GM18520 (cell line): ENCODE measurements around the gene PDZD2.

Experiments used
- ATAC-seq: cut with Tn5 transposase; IDR thresholded peaks from one replicate; pipeline ENCODE4 v1.9.1; 2021; ENCODE audit not compliant: unreplicated experiment

PDZD2 gene

DNA sequence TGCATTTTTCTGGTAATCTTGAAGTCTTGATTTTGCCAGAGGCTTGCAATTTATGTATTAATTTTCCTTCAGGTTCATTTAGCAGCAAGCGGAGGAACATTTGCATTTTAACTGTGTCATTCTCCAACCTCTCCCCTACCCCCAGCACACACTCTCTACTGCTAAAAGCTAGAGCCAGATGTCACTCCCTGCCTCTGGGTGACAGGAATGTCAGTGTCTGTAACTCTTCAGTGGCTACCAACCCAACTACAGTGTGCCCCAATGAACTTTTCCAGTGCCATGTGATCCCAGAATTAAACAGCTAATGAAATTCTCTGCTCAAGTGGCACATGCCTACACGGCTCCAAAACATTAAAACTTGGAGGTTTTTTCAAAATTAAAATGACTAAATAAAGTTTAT, 274.9 kb downstream of the PDZD2 start:
- no peak for ATAC-seq

DNA sequence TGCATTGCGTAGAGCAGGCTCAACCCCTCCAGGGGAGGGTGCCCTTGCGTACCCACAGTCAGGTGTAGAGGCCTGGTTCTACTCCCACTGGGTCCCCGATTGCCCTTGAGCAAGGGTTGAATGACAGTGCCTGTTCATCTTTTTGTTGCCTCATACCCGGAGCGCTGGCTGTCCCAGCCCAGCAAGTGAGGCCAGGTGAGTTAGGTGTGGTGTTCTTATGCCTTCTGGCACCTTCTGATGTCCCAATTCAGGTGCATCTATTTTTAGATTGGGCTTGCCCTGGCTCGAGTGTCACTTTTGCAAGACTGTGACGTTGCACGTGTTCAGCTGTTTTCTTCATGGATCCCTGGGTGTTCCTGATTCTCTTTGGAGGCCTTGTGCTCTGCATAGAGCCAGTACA, 277.4 kb downstream of the PDZD2 start:
- no peak for ATAC-seq

DNA sequence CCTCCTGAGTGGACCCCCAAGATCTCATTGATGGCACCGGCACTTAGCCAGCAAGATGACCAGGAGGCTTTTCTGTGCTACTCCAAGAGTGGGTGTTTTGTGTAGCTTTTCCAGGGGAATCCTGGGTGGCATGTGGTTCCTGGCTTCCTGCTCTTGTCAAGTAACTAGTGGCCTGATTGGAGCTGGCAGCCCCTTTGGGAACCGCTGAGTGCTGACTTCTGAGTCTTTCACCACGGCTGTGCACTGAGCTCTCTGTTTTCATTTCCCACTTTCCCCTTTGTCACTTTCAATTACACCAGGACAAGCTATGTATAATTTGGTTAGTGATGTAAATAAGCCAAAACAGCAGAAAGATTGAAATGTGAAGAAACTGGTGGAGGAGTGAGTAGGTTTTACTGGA, 279.8 kb downstream of the PDZD2 start:
- no peak for ATAC-seq

DNA sequence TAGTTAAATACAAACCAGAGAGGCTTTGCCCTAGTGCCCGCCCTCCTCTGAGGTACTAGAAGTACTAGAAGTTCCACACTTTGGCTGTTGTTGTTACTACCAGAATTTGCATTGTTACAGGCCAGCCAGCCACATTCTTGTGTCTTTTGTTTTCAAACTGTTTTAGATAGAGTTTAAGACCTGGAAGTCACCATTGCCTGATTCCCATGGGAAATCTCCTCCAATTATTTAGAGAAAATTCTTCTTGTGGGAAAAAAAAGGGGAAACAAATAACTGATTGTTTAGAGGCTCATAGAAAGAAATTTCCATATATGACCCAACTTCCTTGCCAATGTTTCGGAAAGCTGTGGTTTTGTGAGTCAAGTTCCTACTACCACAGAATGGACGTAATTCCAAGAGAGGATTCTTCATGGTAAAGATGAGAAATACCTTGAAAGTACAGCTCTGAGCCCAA, 282.9 kb downstream of the PDZD2 start:
- ATAC-seq = no peak

DNA sequence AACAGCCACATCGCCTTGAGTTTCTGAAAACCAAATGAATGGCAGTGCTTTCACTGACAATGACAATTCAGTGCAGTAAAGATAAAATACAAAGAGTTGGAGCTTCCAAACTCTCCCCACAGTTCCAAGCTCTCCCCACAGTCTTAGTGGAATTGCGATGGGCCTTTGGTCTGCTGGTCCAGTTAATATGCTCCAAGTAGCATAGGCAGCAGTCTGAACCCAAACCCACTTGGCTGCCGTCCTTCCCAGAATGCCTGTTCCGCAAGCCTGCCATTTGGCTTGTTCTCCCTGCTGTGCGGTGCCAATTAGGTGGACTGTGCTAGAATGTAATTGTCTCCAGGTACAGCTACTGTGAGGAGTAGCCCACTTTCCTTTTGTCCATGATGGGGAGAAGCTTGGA, 285.1 kb downstream of the PDZD2 start:
- ATAC-seq = no peak

DNA sequence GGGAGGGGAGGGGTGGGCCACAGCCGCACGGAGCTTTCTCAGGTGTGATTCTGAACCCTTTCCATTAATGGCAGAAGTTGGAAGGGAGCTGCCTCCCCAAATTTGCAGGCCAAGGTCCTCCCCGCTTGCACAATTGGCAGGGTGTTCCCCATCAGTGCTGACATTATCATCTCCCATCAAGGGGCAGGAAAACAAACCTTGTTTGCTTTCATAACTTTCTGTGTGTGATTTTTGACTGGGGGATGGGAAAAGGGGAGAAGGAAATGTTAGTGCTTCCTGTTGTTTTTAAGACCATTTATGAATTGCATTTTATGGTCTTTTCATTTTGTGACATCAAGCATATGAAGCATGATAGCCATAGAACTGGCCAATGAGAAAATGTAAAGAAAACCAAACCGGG, 292.9 kb downstream of the PDZD2 start:
- ATAC-seq = no peak

DNA sequence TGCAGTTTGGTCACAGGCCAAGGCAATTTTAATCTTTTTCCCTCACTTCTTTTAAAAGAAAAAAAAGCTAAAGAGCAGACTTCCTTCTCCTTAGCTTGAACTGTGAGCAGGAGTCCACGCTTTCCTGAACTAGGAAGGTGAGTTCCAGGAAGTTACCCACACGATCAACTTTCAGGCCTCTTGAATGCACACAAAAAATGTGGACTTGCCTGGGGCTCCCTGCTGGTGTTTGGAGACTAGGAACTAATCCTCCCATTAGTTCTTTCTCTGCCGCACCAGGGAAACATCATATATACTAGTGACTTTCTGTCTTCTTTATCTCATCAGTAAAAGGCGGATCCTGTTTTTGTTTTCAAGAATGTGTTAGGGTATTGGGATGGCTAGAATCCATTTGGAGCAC, 295.2 kb downstream of the PDZD2 start:
- no peak for ATAC-seq

DNA sequence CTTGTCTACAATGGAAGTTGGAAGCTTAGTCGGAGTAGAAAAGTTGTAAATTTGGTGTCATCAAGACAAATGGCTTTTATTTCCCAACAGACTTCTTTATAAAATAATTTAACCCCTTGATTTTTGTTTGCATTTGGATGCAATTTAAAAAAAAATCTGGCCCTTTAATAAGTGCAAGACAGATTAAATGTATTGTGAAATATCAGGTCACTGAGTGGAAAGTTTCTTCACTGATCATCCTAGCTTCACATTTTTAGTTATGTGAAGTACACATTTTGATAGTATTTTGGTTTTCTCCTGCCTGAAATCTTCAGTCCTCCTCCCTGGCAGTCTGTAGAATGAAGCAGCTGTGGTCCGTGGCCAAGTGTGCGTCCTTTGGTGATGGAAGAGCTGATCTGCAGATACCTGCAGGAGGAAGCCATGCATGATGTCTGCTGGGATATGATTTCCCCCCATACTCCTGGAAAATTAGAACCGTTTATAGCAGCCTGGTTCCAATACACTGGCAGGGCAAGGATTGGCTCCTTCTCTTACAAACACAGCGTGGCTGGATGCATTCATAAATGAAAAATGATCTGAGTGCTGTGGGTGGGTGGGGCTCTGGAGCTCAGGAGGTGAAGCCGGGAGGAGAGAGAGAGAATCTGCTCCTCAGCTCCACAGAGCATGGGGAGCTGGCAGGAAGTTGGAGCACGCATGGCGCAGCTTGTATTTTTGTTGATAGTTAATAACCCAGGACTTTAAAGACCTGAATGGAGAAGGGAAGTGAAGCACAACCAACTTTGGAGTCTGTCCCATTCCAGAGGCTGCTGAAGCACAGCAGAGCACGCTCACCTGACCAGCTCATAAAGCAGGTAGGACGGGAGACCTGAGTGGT, 296.8 kb downstream of the PDZD2 start:
- no peak for ATAC-seq

DNA sequence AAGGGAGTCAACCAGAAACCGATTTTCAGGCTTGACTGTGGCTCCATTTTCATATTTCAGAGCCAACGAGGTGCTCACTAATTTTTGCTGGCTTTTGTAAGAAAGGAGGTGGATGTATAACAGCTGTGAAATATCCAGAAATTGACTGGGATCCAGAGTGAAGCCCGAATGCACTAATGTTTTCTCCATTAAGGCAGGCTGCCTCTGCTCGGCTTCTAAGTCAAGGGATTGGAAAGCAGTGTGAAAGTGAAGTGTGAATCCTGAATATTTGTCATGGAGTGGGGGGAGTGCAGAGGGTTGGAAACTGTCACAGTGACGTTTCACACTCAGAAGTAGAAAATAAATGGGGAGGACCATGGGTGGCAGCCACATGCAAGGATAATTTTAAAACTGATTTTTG, 297.8 kb downstream of the PDZD2 start:
- no peak for ATAC-seq

DNA sequence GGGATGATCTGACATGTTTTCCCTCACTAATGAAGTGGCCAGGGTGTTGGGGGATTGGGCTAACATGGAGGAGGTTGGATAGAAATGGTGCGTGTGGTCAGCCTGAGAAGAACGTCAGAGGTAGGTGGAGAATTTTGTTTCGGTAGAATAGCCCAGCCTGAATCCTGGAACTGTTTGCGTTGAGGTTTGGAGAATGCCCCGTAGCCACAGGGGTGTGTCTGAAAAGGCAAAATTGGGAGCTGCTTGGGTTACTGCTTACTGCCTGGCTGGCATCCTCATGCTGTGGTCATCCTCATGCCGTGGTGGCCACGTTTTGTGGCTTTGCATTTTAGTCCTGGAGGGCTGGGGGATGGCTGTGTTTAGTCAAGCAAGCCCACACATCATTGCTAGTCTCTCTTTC, 298.3 kb downstream of the PDZD2 start:
- no peak for ATAC-seq

DNA sequence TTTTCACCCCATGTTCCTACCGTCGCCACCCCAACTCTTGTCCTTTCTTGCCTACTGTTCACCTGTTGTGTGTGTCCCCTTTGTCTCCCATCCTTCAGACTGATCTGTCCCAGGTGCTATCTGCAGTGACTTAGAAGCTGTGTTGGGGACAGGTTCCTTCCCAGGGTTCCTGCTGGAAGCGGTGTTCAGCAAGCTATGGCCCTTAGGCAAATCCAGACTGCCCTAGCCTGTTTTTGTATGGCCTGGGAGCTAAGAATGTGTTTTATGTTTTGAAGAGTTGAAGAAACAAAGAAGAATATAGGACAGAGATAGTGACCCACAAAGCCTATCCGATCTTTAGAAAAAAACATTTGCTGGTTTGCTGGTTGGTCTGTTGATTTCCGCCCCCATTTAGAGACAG, 298.8 kb downstream of the PDZD2 start:
- no peak for ATAC-seq

DNA sequence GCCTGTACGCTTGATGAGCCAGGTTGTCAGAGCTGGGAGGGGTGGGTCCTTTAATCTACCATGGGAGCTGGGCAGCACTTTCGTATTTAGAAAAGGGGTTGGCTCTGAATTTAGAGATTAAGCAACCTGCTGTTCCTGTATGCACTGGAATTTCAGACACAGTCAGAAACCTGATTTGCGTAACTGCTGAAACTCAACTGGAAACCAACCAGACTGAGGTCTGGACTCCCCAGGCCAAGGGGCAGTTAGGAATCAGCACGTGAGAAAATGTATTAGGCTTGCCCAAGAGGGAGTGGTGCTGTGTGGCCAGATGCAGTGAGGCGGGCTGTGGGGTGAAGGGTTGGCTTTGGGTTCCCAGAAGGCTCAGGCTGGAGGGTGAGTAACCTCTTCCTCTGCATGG, 300.2 kb downstream of the PDZD2 start:
- no peak for ATAC-seq

DNA sequence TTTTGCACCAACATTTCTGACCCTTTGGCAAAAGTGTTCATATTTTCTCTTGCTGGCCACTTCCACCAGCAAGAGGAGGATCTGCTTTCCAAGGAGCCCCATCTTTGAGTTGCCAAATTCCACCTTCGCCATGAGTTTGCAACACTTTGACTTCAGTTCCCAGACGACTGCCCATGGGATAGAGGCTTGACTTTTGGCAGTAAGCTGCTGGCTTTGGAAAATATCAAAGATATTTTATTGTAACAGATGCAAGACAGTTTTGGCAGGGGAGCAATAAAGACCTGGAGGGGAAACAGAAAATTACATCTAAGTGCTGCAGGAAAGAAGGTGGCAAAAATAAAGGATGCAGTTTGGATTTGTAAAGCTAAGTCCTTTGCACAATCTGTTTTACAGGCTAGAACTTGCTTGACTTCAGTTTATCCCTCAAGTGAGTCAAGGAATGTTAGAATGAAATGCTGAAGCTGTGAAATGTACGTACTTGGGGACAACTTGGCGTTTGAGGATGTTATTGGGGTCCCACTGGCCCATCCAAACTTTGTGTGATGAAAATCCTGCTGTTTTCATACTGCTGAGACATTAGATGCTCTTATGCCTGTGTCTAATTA, 302.3 kb downstream of the PDZD2 start:
- ATAC-seq = no peak

DNA sequence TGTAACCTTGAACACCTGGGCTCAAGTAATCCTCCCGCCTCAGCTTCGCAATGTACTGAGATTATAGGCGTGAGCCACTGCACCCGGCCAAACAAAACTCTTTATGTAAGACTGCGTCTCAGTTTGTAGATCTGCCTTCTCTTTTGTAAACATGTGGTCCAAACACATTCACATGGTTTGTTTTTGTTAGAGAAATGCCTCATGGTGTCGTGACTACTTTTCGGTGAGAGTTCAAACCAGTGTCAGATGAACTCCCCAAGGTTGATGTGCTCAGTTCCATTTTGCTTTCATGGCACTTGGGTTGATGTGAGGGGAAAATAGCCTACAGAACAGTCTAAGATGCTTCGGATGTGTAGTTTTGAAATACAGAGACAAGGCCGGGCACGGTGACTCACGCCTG, 303.6 kb downstream of the PDZD2 start:
- no peak for ATAC-seq

DNA sequence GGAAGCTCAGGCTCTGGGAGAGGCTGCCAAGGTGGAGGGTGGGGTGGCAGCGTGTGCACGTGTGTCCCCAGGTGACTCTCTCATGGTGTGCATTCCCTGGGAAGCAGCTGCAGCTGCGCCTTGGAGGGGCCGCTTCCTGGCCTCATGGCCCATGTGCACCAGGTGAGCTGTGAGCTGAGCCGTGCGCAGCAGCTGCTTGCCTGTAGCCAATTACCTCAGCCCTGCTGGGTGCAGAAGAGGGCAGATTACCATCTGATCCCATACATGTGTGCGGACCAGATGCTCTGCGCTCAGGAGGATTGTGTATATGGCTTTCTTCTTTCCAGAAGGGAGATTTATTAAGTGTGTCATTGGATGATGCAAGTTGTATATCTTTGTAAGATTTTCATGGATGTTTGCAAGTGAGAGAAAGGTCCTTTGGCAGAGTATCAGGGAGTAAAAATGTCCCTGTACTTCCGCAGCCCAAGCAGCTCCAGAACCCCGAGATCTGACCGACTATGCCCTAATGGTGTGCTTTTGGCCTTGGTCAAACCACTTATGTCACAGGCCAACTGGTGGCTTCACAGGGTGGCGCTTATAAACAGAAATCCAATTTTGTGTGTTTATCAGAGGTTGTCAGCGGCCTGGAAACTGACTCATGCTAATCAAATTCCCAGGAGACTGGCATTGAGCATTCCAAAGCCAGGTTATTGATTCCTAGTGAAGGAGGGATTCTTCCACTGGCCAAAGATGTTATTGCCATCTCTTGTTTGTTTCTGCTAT, 305.9 kb downstream of the PDZD2 start:
- no peak for ATAC-seq

DNA sequence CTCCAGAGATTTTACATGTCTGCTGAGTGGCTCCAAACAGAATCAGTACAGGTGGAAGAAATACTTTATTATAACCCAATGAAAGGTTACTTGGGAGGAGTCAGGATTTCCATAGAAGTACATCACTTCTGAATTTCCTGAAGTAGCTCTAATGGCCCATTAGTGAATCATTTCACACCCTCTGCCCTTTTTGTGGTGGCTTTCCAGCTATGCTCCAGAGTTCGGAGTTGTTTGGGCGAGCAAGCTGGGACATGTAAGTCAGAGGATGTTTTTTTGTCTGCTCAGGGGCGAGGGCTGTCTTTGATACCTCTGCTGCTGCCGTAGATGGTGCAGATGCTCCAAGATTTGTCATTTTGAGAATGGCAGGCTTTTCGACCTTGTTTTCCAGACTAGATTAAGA, 309.1 kb downstream of the PDZD2 start:
- ATAC-seq = no peak

DNA sequence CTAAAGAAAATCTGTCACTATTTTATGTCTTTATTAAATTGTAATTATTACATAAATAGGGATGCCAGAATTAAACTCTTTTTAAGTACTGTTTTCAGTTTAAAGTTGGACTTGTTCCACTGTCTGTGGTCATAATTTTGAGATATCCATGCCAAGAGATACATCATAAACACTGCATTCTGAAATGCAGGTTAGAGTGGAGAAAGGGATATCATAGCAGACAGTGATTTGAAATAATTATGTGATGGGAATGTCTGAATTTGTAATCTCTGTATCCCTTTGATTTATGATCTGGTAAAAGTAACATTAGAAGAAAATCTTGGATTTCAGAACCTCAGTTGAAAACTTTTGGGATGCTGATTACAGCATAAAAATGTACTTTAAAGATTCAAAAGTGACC, 313.1 kb downstream of the PDZD2 start:
- ATAC-seq = no peak

DNA sequence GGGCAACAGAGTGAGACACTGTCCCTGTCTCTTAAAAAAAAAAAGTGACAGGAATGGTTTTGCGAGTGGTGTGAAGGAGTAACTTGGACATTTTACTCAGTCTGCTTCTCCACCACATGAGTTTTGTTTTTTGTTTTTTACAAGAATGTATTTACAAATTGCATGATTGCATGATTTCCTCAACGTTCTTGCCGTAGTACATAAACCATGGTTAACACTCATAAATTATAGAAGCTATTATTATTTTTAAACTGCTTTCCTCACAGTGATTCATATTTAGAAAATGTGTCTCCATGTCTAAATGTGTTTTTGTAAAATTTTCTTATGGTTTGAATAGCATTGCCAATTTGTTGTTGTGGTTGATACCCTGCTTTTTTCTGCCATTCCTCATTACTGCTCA, 315.2 kb downstream of the PDZD2 start:
- no peak for ATAC-seq

DNA sequence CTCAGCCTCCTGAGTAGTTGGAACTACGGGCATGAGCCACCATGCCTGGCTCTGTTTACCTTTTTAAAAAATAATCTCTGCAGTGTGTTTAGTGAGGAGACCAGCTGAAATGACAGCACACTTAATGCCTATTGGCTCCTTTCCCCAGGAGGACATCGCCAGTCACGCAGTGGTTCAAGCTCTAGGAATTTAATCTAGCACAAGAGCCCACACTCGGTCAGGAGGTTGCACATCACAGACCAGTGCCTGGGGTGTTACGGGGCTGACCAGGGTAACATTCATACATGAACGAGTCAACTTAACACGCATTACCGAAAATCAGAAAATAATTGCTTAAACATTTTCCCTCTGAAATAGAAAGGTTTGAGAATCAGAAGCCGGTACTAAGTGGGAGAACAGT, 318.2 kb downstream of the PDZD2 start:
- ATAC-seq = no peak

DNA sequence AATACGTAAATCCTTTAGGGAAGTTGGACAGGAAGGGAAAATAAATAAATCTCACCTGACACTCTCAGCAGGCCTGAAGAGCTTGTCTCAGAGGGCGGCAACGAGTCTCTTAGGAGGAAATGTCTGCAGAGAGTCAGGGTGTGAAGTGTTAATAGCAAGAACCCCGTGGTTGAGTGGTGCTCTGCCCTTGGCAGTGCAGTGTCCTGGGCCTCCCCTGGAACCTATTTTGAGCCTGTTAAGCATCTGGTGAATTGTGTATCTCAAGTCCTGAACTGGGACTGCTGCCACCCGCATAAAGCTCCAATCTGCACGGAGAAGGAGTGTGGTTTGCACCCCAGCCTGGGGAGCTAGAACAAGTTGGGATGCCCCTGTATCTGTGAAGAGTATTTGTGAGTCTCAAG, 323.4 kb downstream of the PDZD2 start:
- no peak for ATAC-seq

DNA sequence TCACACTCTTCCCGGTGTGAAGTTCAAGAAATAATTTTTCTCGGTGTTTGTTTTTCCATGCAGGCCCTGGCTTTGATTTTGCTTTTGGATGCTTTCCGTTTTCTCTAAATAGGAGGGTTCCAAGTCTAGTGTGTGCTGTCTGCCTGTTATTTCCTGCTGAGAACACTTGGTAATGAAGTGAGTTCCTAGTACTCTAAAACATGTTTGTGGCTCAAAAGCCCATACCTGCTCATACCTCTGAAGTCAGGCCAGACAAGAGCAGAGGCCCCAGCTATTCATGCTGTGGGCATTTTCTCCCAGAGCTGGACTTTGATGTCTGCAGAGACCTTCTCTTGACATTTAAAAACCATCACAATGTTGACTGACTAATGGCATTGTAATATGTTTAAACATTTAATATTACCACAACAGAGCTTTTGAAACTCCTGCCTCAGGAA, 324.0 kb downstream of the PDZD2 start:
- ATAC-seq = no peak
